Measurements from ENCODE around the gene MRC2.

DNA sequence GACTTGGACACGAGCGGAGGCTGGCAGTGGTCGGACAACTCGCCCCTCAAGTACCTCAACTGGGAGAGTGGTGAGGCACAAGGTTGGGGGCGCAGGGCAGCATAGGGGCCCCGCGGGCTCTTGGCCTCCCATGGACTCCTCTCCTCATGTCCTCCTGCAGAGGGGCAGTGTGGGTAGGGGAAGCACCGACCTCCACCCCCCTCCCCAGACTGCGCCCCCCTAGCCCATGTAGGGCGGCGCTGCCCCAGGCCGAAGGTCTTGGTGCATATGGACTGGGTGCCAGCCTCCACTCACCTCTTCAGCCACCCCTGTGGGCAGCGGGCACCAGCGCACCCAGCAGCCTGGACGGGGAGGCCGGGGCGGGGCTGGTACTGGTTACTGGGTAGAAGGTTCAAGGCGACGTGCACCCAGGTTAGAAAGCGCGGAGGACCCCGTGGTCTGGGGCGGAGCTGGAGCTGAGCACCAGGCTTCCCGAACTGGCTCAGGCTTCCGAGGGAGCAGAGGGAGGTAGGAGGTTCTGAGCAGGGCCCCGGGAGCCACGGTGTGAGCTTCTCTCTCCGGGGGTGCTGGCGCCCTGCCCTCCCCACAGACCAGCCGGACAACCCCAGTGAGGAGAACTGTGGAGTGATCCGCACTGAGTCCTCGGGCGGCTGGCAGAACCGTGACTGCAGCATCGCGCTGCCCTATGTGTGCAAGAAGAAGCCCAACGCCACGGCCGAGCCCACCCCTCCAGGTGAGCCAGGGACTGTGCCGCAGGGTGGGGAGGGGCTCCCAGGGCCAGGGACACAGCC is 39.5 kb downstream of the MRC2 start:
- TF ChIP-seq, protein P1, sequence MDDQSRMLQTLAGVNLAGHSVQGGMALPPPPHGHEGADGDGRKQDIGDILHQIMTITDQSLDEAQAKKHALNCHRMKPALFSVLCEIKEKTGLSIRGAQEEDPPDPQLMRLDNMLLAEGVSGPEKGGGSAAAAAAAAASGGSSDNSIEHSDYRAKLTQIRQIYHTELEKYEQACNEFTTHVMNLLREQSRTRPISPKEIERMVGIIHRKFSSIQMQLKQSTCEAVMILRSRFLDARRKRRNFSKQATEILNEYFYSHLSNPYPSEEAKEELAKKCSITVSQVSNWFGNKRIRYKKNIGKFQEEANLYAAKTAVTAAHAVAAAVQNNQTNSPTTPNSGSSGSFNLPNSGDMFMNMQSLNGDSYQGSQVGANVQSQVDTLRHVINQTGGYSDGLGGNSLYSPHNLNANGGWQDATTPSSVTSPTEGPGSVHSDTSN (IDR thresholded peaks at IDR 0.05): no peak
- TF ChIP-seq NR3C1 (IDR thresholded peaks at IDR 0.05): no peak
- TF ChIP-seq, protein P2, sequence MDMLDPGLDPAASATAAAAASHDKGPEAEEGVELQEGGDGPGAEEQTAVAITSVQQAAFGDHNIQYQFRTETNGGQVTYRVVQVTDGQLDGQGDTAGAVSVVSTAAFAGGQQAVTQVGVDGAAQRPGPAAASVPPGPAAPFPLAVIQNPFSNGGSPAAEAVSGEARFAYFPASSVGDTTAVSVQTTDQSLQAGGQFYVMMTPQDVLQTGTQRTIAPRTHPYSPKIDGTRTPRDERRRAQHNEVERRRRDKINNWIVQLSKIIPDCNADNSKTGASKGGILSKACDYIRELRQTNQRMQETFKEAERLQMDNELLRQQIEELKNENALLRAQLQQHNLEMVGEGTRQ (IDR thresholded peaks at IDR 0.05): no peak
- TF ChIP-seq, protein P3, sequence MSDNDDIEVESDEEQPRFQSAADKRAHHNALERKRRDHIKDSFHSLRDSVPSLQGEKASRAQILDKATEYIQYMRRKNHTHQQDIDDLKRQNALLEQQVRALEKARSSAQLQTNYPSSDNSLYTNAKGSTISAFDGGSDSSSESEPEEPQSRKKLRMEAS (IDR thresholded peaks at IDR 0.05): no peak
- no peak for TF ChIP-seq GATA3 (IDR thresholded peaks at IDR 0.05; ENCODE audit: borderline replicate concordance)
- TF ChIP-seq EP300 (IDR thresholded peaks at IDR 0.05): no peak
- no peak for TF ChIP-seq POLR2A (IDR thresholded peaks at IDR 0.05; ENCODE audit: low read length)
- TF ChIP-seq RAD21 (conservative IDR thresholded peaks at IDR 0.05 in 1 of 2, IDR thresholded peaks at IDR 0.05 in 1 of 2): no peak

Data from A549 (cell line).